OCI-LY1 (cell line): ENCODE data around the gene MPPED1.

Experiments
- CTCF ChIP-seq: fragments of 200-600 bp; sonication (generic), shearing (Covaris generic); IDR thresholded peaks from 2 replicates; pipeline ENCODE4 v1.5.1; 2017; ENCODE audit warnings: mild to moderate bottlenecking, antibody characterized with exemption, low read length, moderate library complexity, mixed read lengths
- EZH2 ChIP-seq: fragments of 200-600 bp; sonication (generic), shearing (Covaris generic); IDR thresholded peaks from 2 replicates; pipeline ENCODE4 v1.8.0; 2017; ENCODE audit warnings: borderline replicate concordance, mixed run types, mild to moderate bottlenecking, antibody characterized with exemption, low read length, moderate library complexity, mixed read lengths

- TF ChIP-seq CTCF (no peak), EZH2 (no peak)
Observed at GRCh38 chr22:43377548-43377895, 34.3 kb upstream of the MPPED1 start.
